GM12878 (cell line): ENCODE results near the gene EPS8.

Source experiments
- BACH1 ChIP-seq: fragments of 450-650 bp; IDR thresholded peaks from 2 replicates; pipeline ENCODE4 v1.6.1; 2017; ENCODE audit warnings: mild to moderate bottlenecking, borderline replicate concordance
- CREM ChIP-seq: IDR thresholded peaks from 2 replicates; pipeline ENCODE4 v1.6.1; 2014; ENCODE audit warnings: antibody characterized with exemption, low read depth
- CTCF ChIP-seq, 3 experiments: IDR thresholded peaks in 2 of 3; conservative IDR thresholded peaks in 1 of 3; 2 replicates each; pipeline ENCODE4 v1.5.1; 2011; ENCODE audit warnings: low read depth in 3 of 3, low read length in 3 of 3, mild to moderate bottlenecking in 3 of 3, control low read depth in 2 of 3, moderate library complexity in 2 of 3, inconsistent platforms in 1 of 3, mixed read lengths in 1 of 3; ENCODE audit not compliant: control insufficient read depth in 2 of 3, insufficient read depth in 1 of 3; ENCODE audit errors: extremely low read depth in 1 of 3
- E4F1 ChIP-seq: fragments of 450-650 bp; IDR thresholded peaks from 2 replicates; pipeline ENCODE4 v1.6.1; 2018; ENCODE audit warnings: borderline replicate concordance, mild to moderate bottlenecking; ENCODE audit not compliant: partially characterized antibody
- JUNB ChIP-seq: IDR thresholded peaks from 2 replicates; pipeline ENCODE4 v1.6.1; 2016; ENCODE audit warnings: antibody characterized with exemption, mild to moderate bottlenecking
- KDM1A ChIP-seq: fragments of 200-600 bp; sonication (generic); IDR thresholded peaks from 2 replicates; pipeline ENCODE4 v1.6.1; 2016; ENCODE audit warnings: borderline replicate concordance
- ZNF207 ChIP-seq: fragments of 450-650 bp; IDR thresholded peaks from 2 replicates; pipeline ENCODE4 v1.6.1; 2014; ENCODE audit warnings: antibody characterized with exemption, mild to moderate bottlenecking, borderline replicate concordance

GRCh38 chr12:15808652-15809051 is 19.5 kb upstream of the EPS8 start:
- TF ChIP-seq BACH1 (no peak), KDM1A (no peak), CREM (no peak), CTCF (IDR thresholded peaks at IDR 0.05 in 2 of 3, conservative IDR thresholded peaks at IDR 0.05 in 1 of 3; ENCODE audit: control insufficient read depth in 2 of 3, extremely low read depth in 1 of 3, insufficient read depth in 1 of 3, low read depth in 3 of 3, low read length in 3 of 3) (no peak), ZNF207 (no peak), E4F1 (no peak), JUNB (no peak)
